GM23338 (cell line): ENCODE data around the gene PTGR2. TPM values are rescaled to one million over a fixed set of nuclear protein-coding genes. Genes with fewer than 3 reads are reported as not detected.

ENCODE experiments used
- ATAC-seq: fragments of 200-7000 bp; cut with Tn5 transposase; 3 replicates; pipeline ENCODE4 v1.9.1; 2020
- DNase-seq: peaks from one replicate; pipeline ENCODE4 v3.0.0-alpha.2; 2015; ENCODE audit warnings: low spot score
- H2AFZ ChIP-seq: fragments of 200-600 bp; sonication (generic); 2 replicates; pipeline ENCODE4 v1.8.0; 2016; ENCODE audit warnings: antibody characterized with exemption, mild to moderate bottlenecking, moderate library complexity
- H3F3A ChIP-seq: fragments of 200-600 bp; sonication (generic); replicated peaks from 2 replicates; pipeline ENCODE4 v1.8.0; 2017; ENCODE audit warnings: antibody characterized with exemption, mixed run types, low read depth
- H3K27ac ChIP-seq: fragments of 200-600 bp; sonication (generic); 2 replicates; pipeline ENCODE4 v1.6.1; 2016; ENCODE audit warnings: low read depth
- H3K27me3 ChIP-seq: fragments of 200-600 bp; sonication (generic); 2 replicates; pipeline ENCODE4 v1.8.0; 2016; ENCODE audit warnings: mild to moderate bottlenecking, mixed run types, moderate library complexity; ENCODE audit not compliant: insufficient read depth
- H3K36me3 ChIP-seq: fragments of 200-600 bp; sonication (generic); 2 replicates; pipeline ENCODE4 v1.8.0; 2016; ENCODE audit warnings: mild to moderate bottlenecking; ENCODE audit not compliant: insufficient read depth
- H3K4me1 ChIP-seq: fragments of 200-600 bp; sonication (generic); 2 replicates; pipeline ENCODE4 v1.8.0; 2016; ENCODE audit warnings: mild to moderate bottlenecking, moderate library complexity; ENCODE audit not compliant: insufficient read depth
- H3K4me2 ChIP-seq: fragments of 200-600 bp; sonication (generic); 2 replicates; pipeline ENCODE4 v1.7.1; 2017; ENCODE audit warnings: mixed run types
- H3K4me3 ChIP-seq: fragments of 200-600 bp; sonication (generic); 2 replicates; pipeline ENCODE4 v1.6.1; 2016; ENCODE audit warnings: mixed run types
- H3K79me2 ChIP-seq: fragments of 200-600 bp; sonication (generic); replicated peaks from 2 replicates; pipeline ENCODE4 v1.8.0; 2017; ENCODE audit warnings: mild to moderate bottlenecking; ENCODE audit not compliant: insufficient read depth
- H3K9me2 ChIP-seq: fragments of 200-600 bp; sonication (generic); 2 replicates; pipeline ENCODE4 v1.8.0; 2017; ENCODE audit not compliant: insufficient read depth
- H4K20me1 ChIP-seq: fragments of 200-600 bp; sonication (generic); replicated peaks from 2 replicates; pipeline ENCODE4 v1.8.0; 2017; ENCODE audit warnings: mild to moderate bottlenecking; ENCODE audit not compliant: insufficient read depth
- H3K27ac Mint-ChIP-seq: 2 replicates; pipeline ENCODE4 v1.8.0; 2020; ENCODE audit warnings: inconsistent platforms, mild to moderate bottlenecking, moderate library complexity, mixed read lengths
- H3K27me3 Mint-ChIP-seq: 3 replicates; pipeline ENCODE4 v1.8.0; 2022; ENCODE audit warnings: low read depth, mild to moderate bottlenecking, moderate library complexity, mixed read lengths, inconsistent platforms; ENCODE audit not compliant: insufficient read depth, poor library complexity
- H3K36me3 Mint-ChIP-seq: 3 replicates; pipeline ENCODE4 v1.8.0; 2021; ENCODE audit warnings: low read depth, mild to moderate bottlenecking, inconsistent platforms, moderate library complexity, mixed read lengths
- H3K4me1 Mint-ChIP-seq: 3 replicates; pipeline ENCODE4 v1.8.0; 2020; ENCODE audit warnings: mild to moderate bottlenecking, inconsistent platforms, mixed read lengths
- H3K4me3 Mint-ChIP-seq: 3 replicates; pipeline ENCODE4 v1.8.0; 2021; ENCODE audit warnings: moderate library complexity, mild to moderate bottlenecking, inconsistent platforms, mixed read lengths
- H3K9me3 Mint-ChIP-seq: 3 replicates; pipeline ENCODE4 v1.8.0; 2020; ENCODE audit warnings: moderate library complexity, mild to moderate bottlenecking, inconsistent platforms, mixed read lengths
- EZH2 ChIP-seq: fragments of 200-600 bp; sonication (generic); IDR thresholded peaks from one replicate; pipeline ENCODE4 v1.8.0; 2017; ENCODE audit warnings: antibody characterized with exemption, mild to moderate bottlenecking, low read depth; ENCODE audit not compliant: unreplicated experiment
- EZH2phosphoT487 ChIP-seq: fragments of 200-600 bp; sonication (generic); IDR thresholded peaks from one replicate; pipeline ENCODE4 v1.8.1; 2018; ENCODE audit warnings: antibody characterized with exemption; ENCODE audit not compliant: unreplicated experiment
- JUNB ChIP-seq: IDR thresholded peaks from one replicate; pipeline ENCODE4 v1.6.1; 2016; ENCODE audit warnings: antibody characterized with exemption; ENCODE audit not compliant: unreplicated experiment
- NANOG ChIP-seq: IDR thresholded peaks from 2 replicates; pipeline ENCODE4 v1.6.1; 2016; ENCODE audit warnings: antibody characterized with exemption, borderline replicate concordance
- POLR2AphosphoS5 ChIP-seq: IDR thresholded peaks from 2 replicates; pipeline ENCODE4 v1.6.1; 2016; ENCODE audit warnings: antibody characterized with exemption, low read depth
- STAT1 ChIP-seq: IDR thresholded peaks from one replicate; pipeline ENCODE4 v1.6.1; 2016; ENCODE audit warnings: antibody characterized with exemption; ENCODE audit not compliant: unreplicated experiment
- ZNF114 ChIP-seq: fragments of 250-450 bp; sonication (Bioruptor Pico); IDR thresholded peaks from 2 replicates; pipeline ENCODE4 v1.5.0; 2020; ENCODE audit warnings: mild to moderate bottlenecking, moderate library complexity
- ZNF331 ChIP-seq: fragments of 250-450 bp; sonication (Bioruptor Pico); IDR thresholded peaks from 2 replicates; pipeline ENCODE4 v1.5.0; 2020; ENCODE audit warnings: low read depth, mild to moderate bottlenecking, moderate library complexity
- polyA plus RNA-seq: library from polyadenylated mRNA; unstranded; fragments of >200 nt; fragmentation: Nextera tagmentation; extraction: Ambion mirVana; gene quantifications from 2 replicates; pipeline ENCODE4 v1.2.1, GENCODE V29; 2016
- total RNA-seq: library from RNA; depleted of rRNA; stranded (reverse); fragments of >200 nt; shearing (Covaris generic); gene quantifications from 2 replicates; pipeline ENCODE4 v1.2.3, GENCODE V29; 2014
- TF ChIP-seq, protein P1 (sequence below): IDR thresholded peaks from 2 replicates; pipeline ENCODE4 v1.6.1; 2016; ENCODE audit warnings: antibody characterized with exemption
- TF ChIP-seq, protein P2 (sequence below): IDR thresholded peaks from one replicate; pipeline ENCODE4 v1.6.1; 2018; ENCODE audit warnings: antibody characterized with exemption; ENCODE audit not compliant: unreplicated experiment
- TF ChIP-seq, protein P3 (sequence below), 2 experiments: fragments of 200-600 bp in 1 of 2; sonication (generic) in 1 of 2; conservative IDR thresholded peaks; 2 replicates each; pipeline versions ENCODE4 v1.5.1 to v1.6.1; 2016 to 2017; ENCODE audit warnings: antibody characterized with exemption in 2 of 2, low read depth in 2 of 2, mild to moderate bottlenecking in 2 of 2, moderate library complexity in 1 of 2

The PTGR2 gene
- total and polyA plus RNA-seq, 2 experiments from 2014 or later: 20.0 to 25.4 TPM

DNA sequence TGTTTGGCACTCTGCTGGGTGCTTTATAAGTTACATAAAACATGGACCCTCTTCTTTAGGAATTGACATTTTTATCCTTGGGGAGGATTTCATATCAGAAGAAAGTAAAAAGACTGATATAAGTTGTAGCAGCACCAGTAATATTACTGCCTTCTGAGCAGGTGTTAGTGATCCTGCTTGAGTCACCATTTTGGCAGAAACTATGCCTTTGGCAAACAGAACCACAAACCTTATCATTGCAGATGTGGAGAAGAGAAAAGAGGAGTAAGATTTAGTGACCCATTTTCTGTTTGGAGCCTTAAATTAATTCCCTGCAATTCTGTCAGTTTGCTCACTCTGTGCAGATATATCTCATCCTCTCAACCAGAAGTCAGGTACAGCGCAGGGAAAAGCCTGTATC, 58.0 kb downstream of the PTGR2 start (continued):
- TF ChIP-seq, protein P1, sequence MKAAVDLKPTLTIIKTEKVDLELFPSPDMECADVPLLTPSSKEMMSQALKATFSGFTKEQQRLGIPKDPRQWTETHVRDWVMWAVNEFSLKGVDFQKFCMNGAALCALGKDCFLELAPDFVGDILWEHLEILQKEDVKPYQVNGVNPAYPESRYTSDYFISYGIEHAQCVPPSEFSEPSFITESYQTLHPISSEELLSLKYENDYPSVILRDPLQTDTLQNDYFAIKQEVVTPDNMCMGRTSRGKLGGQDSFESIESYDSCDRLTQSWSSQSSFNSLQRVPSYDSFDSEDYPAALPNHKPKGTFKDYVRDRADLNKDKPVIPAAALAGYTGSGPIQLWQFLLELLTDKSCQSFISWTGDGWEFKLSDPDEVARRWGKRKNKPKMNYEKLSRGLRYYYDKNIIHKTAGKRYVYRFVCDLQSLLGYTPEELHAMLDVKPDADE: no peak
- TF ChIP-seq STAT1: no peak
- TF ChIP-seq, protein P2, sequence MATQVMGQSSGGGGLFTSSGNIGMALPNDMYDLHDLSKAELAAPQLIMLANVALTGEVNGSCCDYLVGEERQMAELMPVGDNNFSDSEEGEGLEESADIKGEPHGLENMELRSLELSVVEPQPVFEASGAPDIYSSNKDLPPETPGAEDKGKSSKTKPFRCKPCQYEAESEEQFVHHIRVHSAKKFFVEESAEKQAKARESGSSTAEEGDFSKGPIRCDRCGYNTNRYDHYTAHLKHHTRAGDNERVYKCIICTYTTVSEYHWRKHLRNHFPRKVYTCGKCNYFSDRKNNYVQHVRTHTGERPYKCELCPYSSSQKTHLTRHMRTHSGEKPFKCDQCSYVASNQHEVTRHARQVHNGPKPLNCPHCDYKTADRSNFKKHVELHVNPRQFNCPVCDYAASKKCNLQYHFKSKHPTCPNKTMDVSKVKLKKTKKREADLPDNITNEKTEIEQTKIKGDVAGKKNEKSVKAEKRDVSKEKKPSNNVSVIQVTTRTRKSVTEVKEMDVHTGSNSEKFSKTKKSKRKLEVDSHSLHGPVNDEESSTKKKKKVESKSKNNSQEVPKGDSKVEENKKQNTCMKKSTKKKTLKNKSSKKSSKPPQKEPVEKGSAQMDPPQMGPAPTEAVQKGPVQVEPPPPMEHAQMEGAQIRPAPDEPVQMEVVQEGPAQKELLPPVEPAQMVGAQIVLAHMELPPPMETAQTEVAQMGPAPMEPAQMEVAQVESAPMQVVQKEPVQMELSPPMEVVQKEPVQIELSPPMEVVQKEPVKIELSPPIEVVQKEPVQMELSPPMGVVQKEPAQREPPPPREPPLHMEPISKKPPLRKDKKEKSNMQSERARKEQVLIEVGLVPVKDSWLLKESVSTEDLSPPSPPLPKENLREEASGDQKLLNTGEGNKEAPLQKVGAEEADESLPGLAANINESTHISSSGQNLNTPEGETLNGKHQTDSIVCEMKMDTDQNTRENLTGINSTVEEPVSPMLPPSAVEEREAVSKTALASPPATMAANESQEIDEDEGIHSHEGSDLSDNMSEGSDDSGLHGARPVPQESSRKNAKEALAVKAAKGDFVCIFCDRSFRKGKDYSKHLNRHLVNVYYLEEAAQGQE: no peak
- TF ChIP-seq JUNB: no peak

DNA sequence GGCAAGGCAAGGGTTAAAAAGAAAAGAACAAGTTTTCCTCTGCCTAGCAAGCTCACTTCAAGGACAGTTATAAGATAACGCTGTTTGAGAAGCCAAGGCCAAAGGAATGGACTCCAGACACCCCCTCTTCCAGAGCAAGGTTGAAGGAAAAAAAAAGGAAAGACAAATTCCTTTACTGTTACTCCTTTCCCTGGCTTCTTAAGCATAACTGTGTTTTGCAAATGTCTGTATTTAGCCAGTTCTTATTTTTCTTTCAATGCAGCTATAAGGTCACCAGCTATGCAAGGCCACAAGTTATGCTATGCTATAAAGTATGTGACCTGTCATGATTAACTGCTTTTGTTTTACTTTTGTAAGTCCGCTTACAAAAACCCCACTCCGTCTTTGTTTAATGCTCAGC, 61.6 kb downstream of the PTGR2 start:
- H2AFZ ChIP-seq: no peak overlapping the region
- peaks cover 44% of the 10 kb centered on the region for H3K36me3 Mint-ChIP-seq
- H3K36me3 ChIP-seq: peaks cover 24% of the 10 kb centered on the region
- TF ChIP-seq EZH2 (no peak), ZNF331 (CRISPR knock-in tag) (no peak), NANOG (no peak)
- no peak overlapping the region for H3K27ac Mint-ChIP-seq
- DNase-seq (no peak), ATAC-seq (no peak)
- H3K79me2 ChIP-seq: peaks cover 3% of the 10 kb centered on the region; the same call in 1 of the 2 replicates
- no peaks in the 10 kb centered on the region for H3K4me1 Mint-ChIP-seq
- H3K27me3 Mint-ChIP-seq: peaks cover 1% of the 10 kb centered on the region
- peaks cover 7% of the 10 kb centered on the region for H4K20me1 ChIP-seq
- no peaks in the 10 kb centered on the region for H3K9me2 ChIP-seq
- peaks cover 4% of the 10 kb centered on the region; the same call in 1 of the 3 replicates for H3K9me3 Mint-ChIP-seq
- H3K4me1 ChIP-seq: no peaks in the 10 kb centered on the region
- H3K4me3 Mint-ChIP-seq: no peak overlapping the region
- H3F3A ChIP-seq: no peaks in the 10 kb centered on the region
- no peak overlapping the region for H3K4me3 ChIP-seq
- no peak overlapping the region for H3K27ac ChIP-seq
- no peaks in the 10 kb centered on the region for H3K27me3 ChIP-seq
- H3K4me2 ChIP-seq: no peak overlapping the region

DNA sequence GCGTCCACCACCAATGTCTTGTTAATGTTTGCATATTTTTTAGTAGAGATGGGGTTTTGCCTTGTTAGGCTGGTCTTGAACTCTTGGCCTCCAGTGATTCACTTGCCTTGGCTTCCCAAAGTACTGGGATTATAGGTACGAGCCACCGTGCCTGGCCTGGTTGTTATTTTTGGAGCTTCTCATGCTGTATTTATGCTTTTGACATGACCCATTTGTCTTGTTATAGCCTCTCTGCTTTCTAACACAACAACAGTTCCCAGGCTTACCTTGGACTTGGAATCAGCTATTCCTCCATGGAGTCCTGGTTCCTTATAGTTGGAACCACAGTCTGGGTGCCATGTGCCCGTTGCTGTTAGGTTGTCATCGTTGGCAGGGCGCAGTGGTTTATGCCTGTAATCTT, 64.7 kb downstream of the PTGR2 start:
- Histone ChIP-seq H2AFZ (no peak overlapping the region), H3K79me2 (peaks cover 3% of the 10 kb centered on the region; the same call in 1 of the 2 replicates)
- TF ChIP-seq STAT1 (no peak), ZNF331 (CRISPR knock-in tag) (no peak), EZH2 (no peak), EZH2phosphoT487 (no peak), POLR2AphosphoS5 (no peak), ZNF114 (CRISPR knock-in tag) (no peak), NANOG (no peak)
- TF ChIP-seq, protein P3, sequence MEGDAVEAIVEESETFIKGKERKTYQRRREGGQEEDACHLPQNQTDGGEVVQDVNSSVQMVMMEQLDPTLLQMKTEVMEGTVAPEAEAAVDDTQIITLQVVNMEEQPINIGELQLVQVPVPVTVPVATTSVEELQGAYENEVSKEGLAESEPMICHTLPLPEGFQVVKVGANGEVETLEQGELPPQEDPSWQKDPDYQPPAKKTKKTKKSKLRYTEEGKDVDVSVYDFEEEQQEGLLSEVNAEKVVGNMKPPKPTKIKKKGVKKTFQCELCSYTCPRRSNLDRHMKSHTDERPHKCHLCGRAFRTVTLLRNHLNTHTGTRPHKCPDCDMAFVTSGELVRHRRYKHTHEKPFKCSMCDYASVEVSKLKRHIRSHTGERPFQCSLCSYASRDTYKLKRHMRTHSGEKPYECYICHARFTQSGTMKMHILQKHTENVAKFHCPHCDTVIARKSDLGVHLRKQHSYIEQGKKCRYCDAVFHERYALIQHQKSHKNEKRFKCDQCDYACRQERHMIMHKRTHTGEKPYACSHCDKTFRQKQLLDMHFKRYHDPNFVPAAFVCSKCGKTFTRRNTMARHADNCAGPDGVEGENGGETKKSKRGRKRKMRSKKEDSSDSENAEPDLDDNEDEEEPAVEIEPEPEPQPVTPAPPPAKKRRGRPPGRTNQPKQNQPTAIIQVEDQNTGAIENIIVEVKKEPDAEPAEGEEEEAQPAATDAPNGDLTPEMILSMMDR (conservative IDR thresholded peaks at IDR 0.05; ENCODE audit: low read depth in 2 of 2): no peak
- TF ChIP-seq, protein P2: no peak
- TF ChIP-seq, protein P1: no peak

More for the DNA sequence above, 64.7 kb downstream of the PTGR2 start:
- no peaks in the 10 kb centered on the region for H3F3A ChIP-seq
- Mint-ChIP-seq H3K27me3 (peaks cover 1% of the 10 kb centered on the region), H3K36me3 (peaks cover 29% of the 10 kb centered on the region), H3K4me3 (no peak overlapping the region), H3K4me1 (no peaks in the 10 kb centered on the region), H3K27ac (no peak overlapping the region), H3K9me3 (peaks cover 4% of the 10 kb centered on the region; the same call in 1 of the 3 replicates)
- no peaks in the 10 kb centered on the region; the same call in none of the 2 replicates for H4K20me1 ChIP-seq
- no peak for DNase-seq
- no peaks in the 10 kb centered on the region for H3K9me2 ChIP-seq
- H3K27me3 ChIP-seq: no peaks in the 10 kb centered on the region
- peaks cover 14% of the 10 kb centered on the region for H3K36me3 ChIP-seq
- no peaks in the 10 kb centered on the region for H3K4me1 ChIP-seq
- no peak overlapping the region for H3K4me2 ChIP-seq
- H3K4me3 ChIP-seq: no peak overlapping the region
- no peak overlapping the region for H3K27ac ChIP-seq
- no peak for ATAC-seq
